Measurements from ENCODE around the gene KSR1. TPM values are rescaled to one million over a fixed set of nuclear protein-coding genes. Genes with fewer than 3 reads are reported as not detected.

KSR1 gene
- total and polyA plus RNA-seq, 2 experiments from 2014 or later, result 0.98 to 2.5 TPM

GRCh38 chr17:27591986-27592385, 135.7 kb downstream of the KSR1 start:
- no peak overlapping the region for H3K4me2 ChIP-seq (ENCODE audit: unreplicated experiment)
- no peak overlapping the region for H3K4me3 ChIP-seq
- DNase-seq, result no peak
- H3K9me3 ChIP-seq (ENCODE audit: low read depth), result no peaks in the 10 kb centered on the region
- no peak for TF ChIP-seq EZH2 (IDR thresholded peaks at IDR 0.05; ENCODE audit: insufficient read depth, poor library complexity, severe bottlenecking)
- no peak for TF ChIP-seq EZH2phosphoT487 (IDR thresholded peaks at IDR 0.05; ENCODE audit: insufficient read depth, low read depth)
- no peaks in the 10 kb centered on the region for H4K20me1 ChIP-seq (ENCODE audit: insufficient read depth)
- no peaks in the 10 kb centered on the region for H3F3A ChIP-seq (ENCODE audit: insufficient read depth)
- no peak overlapping the region for H3K27ac ChIP-seq
- in situ Hi-C loops (cut with MboI), result no loop called here
- no peaks in the 10 kb centered on the region for H3K79me2 ChIP-seq (ENCODE audit: insufficient read depth)
- 65 to 70% methylated on average over 3 of the region's 3 CpGs for WGBS, 2 experiments (ENCODE audit: low coverage in 1 of 2, low lambda C conversion rate in 2 of 2, missing lambda C conversion rate in 2 of 2)
- H3K27me3 ChIP-seq (replicated peaks; ENCODE audit: insufficient read depth), result no peaks in the 10 kb centered on the region
- peaks cover 2% of the 10 kb centered on the region for H3K4me1 ChIP-seq (ENCODE audit: insufficient read depth)
- H3K9me2 ChIP-seq (ENCODE audit: insufficient read depth), result no peaks in the 10 kb centered on the region
- no peak overlapping the region for H2AFZ ChIP-seq
- no peak overlapping the region for H3K9ac ChIP-seq
- no peaks in the 10 kb centered on the region for H3K36me3 ChIP-seq (ENCODE audit: low read depth)

- Histone ChIP-seq H3K36me3 (ENCODE audit: low read depth) (no peaks in the 10 kb centered on the region), H3K27me3 (replicated peaks; ENCODE audit: insufficient read depth) (no peaks in the 10 kb centered on the region), H3K9ac (no peak overlapping the region), H3K4me2 (ENCODE audit: unreplicated experiment) (no peak overlapping the region), H3K27ac (no peak overlapping the region), H3K79me2 (ENCODE audit: insufficient read depth) (no peaks in the 10 kb centered on the region), H3F3A (ENCODE audit: insufficient read depth) (no peaks in the 10 kb centered on the region), H3K4me1 (ENCODE audit: insufficient read depth) (no peaks in the 10 kb centered on the region), H3K4me3 (no peak overlapping the region), H3K9me2 (ENCODE audit: insufficient read depth) (no peaks in the 10 kb centered on the region), H4K20me1 (ENCODE audit: insufficient read depth) (no peaks in the 10 kb centered on the region), H2AFZ (no peak overlapping the region), H3K9me3 (ENCODE audit: low read depth) (no peaks in the 10 kb centered on the region)
- in situ Hi-C loops (cut with MboI), result no loop called here
- TF ChIP-seq EZH2 (IDR thresholded peaks at IDR 0.05; ENCODE audit: insufficient read depth, poor library complexity, severe bottlenecking) (no peak), EZH2phosphoT487 (IDR thresholded peaks at IDR 0.05; ENCODE audit: insufficient read depth, low read depth) (no peak)
- no peak for DNase-seq
- 83 to 87% methylated on average over 9 of the region's 9 CpGs for WGBS, 2 experiments (ENCODE audit: low coverage in 1 of 2, low lambda C conversion rate in 2 of 2, missing lambda C conversion rate in 2 of 2)
Measured at GRCh38 chr17:27593232-27593856, 137.1 kb downstream of the KSR1 start.

GRCh38 chr17:27593857-27594255, 137.6 kb downstream of the KSR1 start:
- 89 to 90% methylated on average over 3 of the region's 3 CpGs for WGBS, 2 experiments (ENCODE audit: low coverage in 1 of 2, low lambda C conversion rate in 2 of 2, missing lambda C conversion rate in 2 of 2)
- Histone ChIP-seq H3K4me3 (no peak overlapping the region), H3K36me3 (ENCODE audit: low read depth) (no peaks in the 10 kb centered on the region), H4K20me1 (ENCODE audit: insufficient read depth) (no peaks in the 10 kb centered on the region), H3F3A (ENCODE audit: insufficient read depth) (no peaks in the 10 kb centered on the region), H3K79me2 (ENCODE audit: insufficient read depth) (no peaks in the 10 kb centered on the region), H3K27me3 (replicated peaks; ENCODE audit: insufficient read depth) (no peaks in the 10 kb centered on the region), H2AFZ (no peak overlapping the region), H3K9me3 (ENCODE audit: low read depth) (no peaks in the 10 kb centered on the region), H3K4me2 (ENCODE audit: unreplicated experiment) (no peak overlapping the region), H3K9me2 (ENCODE audit: insufficient read depth) (no peaks in the 10 kb centered on the region), H3K4me1 (ENCODE audit: insufficient read depth) (no peaks in the 10 kb centered on the region), H3K27ac (no peak overlapping the region), H3K9ac (no peak overlapping the region)
- DNase-seq, result no peak
- in situ Hi-C loops (cut with MboI), result no loop called here
- no peak for TF ChIP-seq EZH2phosphoT487 (IDR thresholded peaks at IDR 0.05; ENCODE audit: insufficient read depth, low read depth)
- TF ChIP-seq EZH2 (IDR thresholded peaks at IDR 0.05; ENCODE audit: insufficient read depth, poor library complexity, severe bottlenecking), result no peak

GRCh38 chr17:27595208-27595607, 139.0 kb downstream of the KSR1 start:
- Histone ChIP-seq H2AFZ (no peak overlapping the region), H3K27ac (no peak overlapping the region), H3K36me3 (ENCODE audit: low read depth) (no peaks in the 10 kb centered on the region), H3K4me3 (no peak overlapping the region), H3K9ac (no peak overlapping the region), H4K20me1 (ENCODE audit: insufficient read depth) (no peaks in the 10 kb centered on the region), H3F3A (ENCODE audit: insufficient read depth) (no peaks in the 10 kb centered on the region), H3K4me1 (ENCODE audit: insufficient read depth) (no peaks in the 10 kb centered on the region), H3K9me2 (ENCODE audit: insufficient read depth) (no peaks in the 10 kb centered on the region), H3K79me2 (ENCODE audit: insufficient read depth) (no peaks in the 10 kb centered on the region), H3K27me3 (replicated peaks; ENCODE audit: insufficient read depth) (no peaks in the 10 kb centered on the region), H3K9me3 (ENCODE audit: low read depth) (no peaks in the 10 kb centered on the region), H3K4me2 (ENCODE audit: unreplicated experiment) (no peak overlapping the region)
- 100% methylated on average over 2 of the region's 2 CpGs for WGBS, 2 experiments (ENCODE audit: low coverage in 1 of 2, low lambda C conversion rate in 2 of 2, missing lambda C conversion rate in 2 of 2)
- DNase-seq, result no peak
- in situ Hi-C loops (cut with MboI), result no loop called here
- no peak for TF ChIP-seq EZH2 (IDR thresholded peaks at IDR 0.05; ENCODE audit: insufficient read depth, poor library complexity, severe bottlenecking)
- no peak for TF ChIP-seq EZH2phosphoT487 (IDR thresholded peaks at IDR 0.05; ENCODE audit: insufficient read depth, low read depth)

Measured in GM23248 (cell line).